ENCODE data around the gene EIF2B5.

- TF ChIP-seq CTCF (IDR thresholded peaks at IDR 0.05), result no peak
- no peak for TF ChIP-seq ZFX (IDR thresholded peaks at IDR 0.05; ENCODE audit: borderline replicate concordance)
These were observed 38.3 kb upstream of the EIF2B5 start, which contains the start of gene HTR3E for GRCh38 chr3:184096811-184097383.
